GM12874 (cell line): ENCODE data around the gene SALL3.

Experiments used
- TF ChIP-seq, protein P1 (sequence below): IDR thresholded peaks from 2 replicates; pipeline ENCODE4 v1.5.1; 2011; ENCODE audit warnings: low read depth, mild to moderate bottlenecking, control low read depth, low read length, moderate library complexity; ENCODE audit not compliant: insufficient read depth

SALL3 gene

DNA sequence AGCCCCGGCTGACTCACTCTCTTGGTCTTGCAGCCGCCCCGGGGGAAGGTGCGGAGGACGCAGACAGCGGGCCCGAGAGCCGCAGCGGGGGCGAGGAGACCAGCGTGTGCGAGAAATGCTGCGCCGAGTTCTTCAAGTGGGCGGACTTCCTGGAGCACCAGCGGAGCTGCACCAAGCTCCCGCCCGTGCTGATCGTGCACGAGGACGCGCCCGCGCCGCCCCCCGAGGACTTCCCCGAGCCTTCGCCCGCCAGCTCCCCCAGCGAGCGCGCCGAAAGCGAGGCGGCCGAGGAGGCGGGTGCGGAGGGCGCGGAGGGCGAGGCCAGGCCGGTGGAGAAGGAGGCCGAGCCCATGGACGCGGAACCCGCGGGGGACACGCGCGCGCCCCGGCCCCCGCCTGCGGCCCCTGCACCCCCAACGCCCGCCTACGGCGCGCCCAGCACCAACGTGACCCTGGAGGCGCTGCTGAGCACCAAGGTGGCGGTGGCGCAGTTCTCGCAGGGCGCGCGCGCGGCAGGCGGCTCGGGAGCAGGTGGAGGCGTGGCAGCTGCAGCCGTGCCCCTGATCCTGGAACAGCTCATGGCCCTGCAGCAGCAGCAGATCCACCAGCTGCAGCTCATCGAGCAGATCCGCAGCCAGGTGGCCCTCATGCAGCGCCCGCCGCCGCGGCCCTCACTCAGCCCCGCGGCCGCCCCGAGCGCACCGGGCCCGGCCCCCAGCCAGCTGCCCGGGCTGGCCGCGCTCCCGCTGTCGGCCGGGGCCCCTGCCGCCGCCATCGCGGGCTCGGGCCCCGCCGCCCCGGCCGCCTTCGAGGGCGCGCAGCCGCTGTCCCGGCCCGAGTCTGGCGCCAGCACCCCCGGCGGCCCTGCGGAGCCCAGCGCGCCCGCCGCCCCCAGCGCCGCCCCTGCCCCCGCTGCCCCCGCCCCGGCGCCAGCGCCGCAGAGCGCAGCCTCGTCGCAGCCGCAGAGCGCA is 12.7 kb downstream of the SALL3 start:
- TF ChIP-seq, protein P1, sequence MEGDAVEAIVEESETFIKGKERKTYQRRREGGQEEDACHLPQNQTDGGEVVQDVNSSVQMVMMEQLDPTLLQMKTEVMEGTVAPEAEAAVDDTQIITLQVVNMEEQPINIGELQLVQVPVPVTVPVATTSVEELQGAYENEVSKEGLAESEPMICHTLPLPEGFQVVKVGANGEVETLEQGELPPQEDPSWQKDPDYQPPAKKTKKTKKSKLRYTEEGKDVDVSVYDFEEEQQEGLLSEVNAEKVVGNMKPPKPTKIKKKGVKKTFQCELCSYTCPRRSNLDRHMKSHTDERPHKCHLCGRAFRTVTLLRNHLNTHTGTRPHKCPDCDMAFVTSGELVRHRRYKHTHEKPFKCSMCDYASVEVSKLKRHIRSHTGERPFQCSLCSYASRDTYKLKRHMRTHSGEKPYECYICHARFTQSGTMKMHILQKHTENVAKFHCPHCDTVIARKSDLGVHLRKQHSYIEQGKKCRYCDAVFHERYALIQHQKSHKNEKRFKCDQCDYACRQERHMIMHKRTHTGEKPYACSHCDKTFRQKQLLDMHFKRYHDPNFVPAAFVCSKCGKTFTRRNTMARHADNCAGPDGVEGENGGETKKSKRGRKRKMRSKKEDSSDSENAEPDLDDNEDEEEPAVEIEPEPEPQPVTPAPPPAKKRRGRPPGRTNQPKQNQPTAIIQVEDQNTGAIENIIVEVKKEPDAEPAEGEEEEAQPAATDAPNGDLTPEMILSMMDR: no peak

DNA sequence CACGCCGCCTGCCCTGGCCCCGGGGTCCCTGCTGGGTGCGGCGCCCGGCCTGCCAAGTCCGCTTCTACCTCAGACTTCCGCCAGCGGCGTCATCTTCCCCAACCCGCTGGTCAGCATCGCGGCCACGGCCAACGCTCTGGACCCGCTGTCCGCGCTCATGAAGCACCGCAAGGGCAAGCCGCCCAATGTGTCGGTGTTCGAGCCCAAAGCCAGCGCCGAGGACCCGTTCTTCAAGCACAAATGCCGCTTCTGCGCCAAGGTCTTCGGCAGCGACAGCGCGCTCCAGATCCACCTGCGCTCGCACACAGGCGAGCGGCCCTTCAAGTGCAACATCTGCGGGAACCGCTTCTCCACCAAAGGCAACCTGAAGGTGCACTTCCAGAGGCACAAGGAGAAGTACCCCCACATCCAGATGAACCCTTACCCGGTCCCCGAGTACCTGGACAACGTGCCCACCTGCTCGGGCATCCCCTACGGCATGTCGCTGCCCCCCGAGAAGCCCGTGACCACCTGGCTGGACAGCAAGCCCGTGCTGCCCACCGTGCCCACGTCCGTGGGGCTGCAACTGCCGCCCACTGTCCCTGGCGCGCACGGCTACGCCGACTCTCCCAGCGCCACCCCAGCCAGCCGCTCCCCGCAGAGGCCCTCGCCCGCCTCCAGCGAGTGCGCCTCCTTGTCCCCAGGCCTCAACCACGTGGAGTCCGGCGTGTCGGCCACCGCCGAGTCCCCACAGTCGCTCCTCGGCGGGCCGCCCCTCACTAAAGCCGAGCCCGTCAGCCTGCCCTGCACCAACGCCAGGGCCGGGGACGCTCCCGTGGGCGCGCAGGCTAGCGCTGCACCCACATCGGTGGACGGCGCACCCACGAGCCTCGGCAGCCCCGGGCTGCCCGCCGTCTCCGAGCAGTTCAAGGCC is 13.7 kb downstream of the SALL3 start:
- TF ChIP-seq, protein P1: no peak

DNA sequence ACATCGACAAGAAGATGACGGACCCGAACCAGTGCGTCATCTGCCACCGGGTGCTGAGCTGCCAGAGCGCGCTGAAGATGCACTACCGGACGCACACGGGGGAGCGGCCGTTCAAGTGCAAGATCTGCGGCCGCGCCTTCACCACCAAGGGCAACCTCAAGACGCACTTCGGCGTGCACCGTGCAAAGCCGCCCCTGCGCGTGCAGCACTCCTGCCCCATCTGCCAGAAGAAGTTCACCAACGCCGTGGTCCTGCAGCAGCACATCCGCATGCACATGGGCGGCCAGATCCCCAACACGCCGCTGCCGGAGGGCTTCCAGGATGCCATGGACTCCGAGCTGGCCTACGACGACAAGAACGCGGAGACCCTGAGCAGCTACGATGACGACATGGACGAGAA is 14.4 kb downstream of the SALL3 start:
- TF ChIP-seq, protein P1: no peak

DNA sequence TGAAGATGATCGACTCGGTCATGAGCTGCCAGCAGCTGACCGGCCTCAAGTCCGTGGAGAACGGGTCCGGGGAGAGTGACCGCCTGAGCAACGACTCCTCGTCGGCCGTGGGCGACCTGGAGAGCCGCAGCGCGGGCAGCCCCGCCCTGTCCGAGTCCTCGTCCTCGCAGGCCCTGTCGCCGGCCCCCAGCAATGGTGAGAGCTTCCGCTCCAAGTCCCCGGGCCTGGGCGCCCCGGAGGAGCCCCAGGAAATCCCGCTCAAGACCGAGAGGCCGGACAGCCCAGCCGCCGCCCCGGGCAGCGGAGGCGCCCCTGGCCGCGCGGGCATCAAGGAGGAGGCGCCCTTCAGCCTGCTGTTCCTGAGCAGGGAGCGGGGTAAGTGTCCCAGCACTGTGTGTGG is 14.9 kb downstream of the SALL3 start:
- TF ChIP-seq, protein P1: no peak

DNA sequence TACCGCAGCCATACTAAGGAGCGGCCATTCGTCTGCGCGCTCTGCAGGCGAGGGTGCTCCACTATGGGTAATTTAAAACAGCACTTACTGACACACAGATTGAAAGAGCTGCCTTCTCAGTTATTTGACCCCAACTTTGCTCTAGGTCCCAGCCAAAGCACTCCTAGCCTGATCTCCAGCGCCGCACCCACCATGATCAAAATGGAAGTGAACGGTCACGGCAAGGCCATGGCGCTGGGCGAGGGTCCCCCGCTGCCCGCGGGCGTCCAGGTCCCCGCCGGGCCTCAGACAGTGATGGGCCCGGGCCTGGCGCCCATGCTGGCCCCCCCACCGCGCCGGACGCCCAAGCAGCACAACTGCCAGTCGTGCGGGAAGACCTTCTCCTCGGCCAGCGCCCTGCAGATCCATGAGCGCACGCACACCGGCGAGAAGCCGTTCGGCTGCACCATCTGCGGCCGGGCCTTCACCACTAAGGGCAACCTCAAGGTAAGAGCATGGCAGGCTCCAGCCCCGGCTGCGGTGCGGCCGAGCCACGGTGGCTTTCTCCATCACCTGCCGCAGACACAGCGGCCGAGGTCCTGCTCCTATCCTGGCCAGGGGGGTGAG is 15.5 kb downstream of the SALL3 start:
- TF ChIP-seq, protein P1: no peak

DNA sequence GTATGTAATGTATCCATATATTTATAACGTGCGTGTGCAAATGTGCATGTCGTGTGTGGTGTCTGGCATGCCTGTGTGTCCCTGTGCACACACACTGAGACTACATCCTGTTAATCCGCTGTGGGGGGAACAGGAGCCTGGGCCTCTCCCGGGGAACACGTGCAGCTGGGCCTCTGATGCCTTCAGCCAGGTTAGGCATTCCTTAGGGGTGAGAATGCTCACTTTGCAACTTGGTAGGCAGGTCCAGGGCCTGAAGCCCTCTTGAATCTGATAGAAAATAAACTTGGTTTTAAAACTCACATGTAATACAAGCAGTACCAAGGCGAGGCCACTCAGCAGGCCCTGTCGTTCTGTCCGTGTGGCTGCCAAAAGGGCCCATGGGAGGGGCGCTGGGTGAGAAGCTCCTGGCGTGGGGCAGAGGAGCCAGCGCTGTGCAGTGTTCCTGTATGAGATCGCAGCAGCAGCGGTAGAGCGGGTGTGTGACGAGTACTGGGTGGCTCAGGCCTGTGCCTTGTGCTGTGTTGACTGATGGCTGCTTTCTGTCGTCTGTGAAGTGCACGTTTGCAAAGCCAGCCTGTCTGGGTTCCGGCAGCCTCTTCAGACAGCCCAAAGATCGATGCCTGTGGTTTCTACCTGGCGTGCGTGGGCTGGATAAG is 16.2 kb downstream of the SALL3 start:
- TF ChIP-seq, protein P1: no peak
